ENCODE data around the gene LIN7B.
"Not testable (repeated sequence)": the region's sequence is repeated elsewhere in the genome, so short reads cannot be mapped to it uniquely, and the experiment has no call there.

LIN7B gene

GRCh38 chr19:49113762-49114629 is at the start of gene LIN7B:
Gene LIN7B, plus strand, starts transcription at chr19:49114370. Its CDS starts 35 bp downstream, at chr19:49114405.
- peak; percentile 37 for DNase-seq (ENCODE audit: low read depth)

- no peak for DNase-seq (ENCODE audit: low read depth)
These were observed 49.2 kb upstream of the LIN7B start, which contains the start of gene NTF4 for GRCh38 chr19:49064768-49065611. Gene NTF4, minus strand, starts transcription at chr19:49064818. Its CDS starts 2,821 bp downstream, at chr19:49061997.

- DNase-seq (ENCODE audit: low read depth) = no peak
These were observed 48.2 kb upstream of the LIN7B start for GRCh38 chr19:49065905-49066512.

GRCh38 chr19:49067554-49067953 is 46.6 kb upstream of the LIN7B start:
- DNase-seq (ENCODE audit: low read depth) = no peak

- no peak for DNase-seq (ENCODE audit: low read depth)
These were observed 45.1 kb upstream of the LIN7B start for GRCh38 chr19:49069026-49069425.

GRCh38 chr19:49070416-49070815 is 43.8 kb upstream of the LIN7B start:
- no peak for DNase-seq (ENCODE audit: low read depth)

GRCh38 chr19:49071860-49072547 is 42.2 kb upstream of the LIN7B start:
- DNase-seq (ENCODE audit: low read depth) = no peak

- DNase-seq (ENCODE audit: low read depth) = no peak
These were observed 40.4 kb upstream of the LIN7B start for GRCh38 chr19:49073514-49074378.

GRCh38 chr19:49074869-49075268 is 39.3 kb upstream of the LIN7B start:
- DNase-seq (ENCODE audit: low read depth) = not testable (repeated sequence)

GRCh38 chr19:49080392-49080791 is 33.8 kb upstream of the LIN7B start:
- no peak for DNase-seq (ENCODE audit: low read depth)

GRCh38 chr19:49081273-49081672 is 32.9 kb upstream of the LIN7B start:
- DNase-seq (ENCODE audit: low read depth) = no peak

- DNase-seq (ENCODE audit: low read depth) = no peak
These were observed 29.8 kb upstream of the LIN7B start for GRCh38 chr19:49084206-49085019.

GRCh38 chr19:49085020-49085867 is 28.9 kb upstream of the LIN7B start, which contains the start of gene SNRNP70:
Gene SNRNP70, plus strand, starts transcription at chr19:49085451. Its CDS starts 964 bp downstream, at chr19:49086415.
- DNase-seq (ENCODE audit: low read depth) = peak; percentile 98

- DNase-seq (ENCODE audit: low read depth) = no peak
These were observed 28.3 kb upstream of the LIN7B start for GRCh38 chr19:49085868-49086232.

GRCh38 chr19:49086296-49086695 is 27.9 kb upstream of the LIN7B start:
- DNase-seq (ENCODE audit: low read depth) = no peak

- no peak for DNase-seq (ENCODE audit: low read depth)
These were observed 22.7 kb upstream of the LIN7B start for GRCh38 chr19:49091391-49092038.

GRCh38 chr19:49092686-49093085 is 21.5 kb upstream of the LIN7B start:
- DNase-seq (ENCODE audit: low read depth) = no peak

Measured in stimulated activated CD8-positive, alpha-beta memory T cell treated with anti-CD3 and anti-CD28 coated beads, Interleukin-12 subunit alpha, Interleukin-12 subunit beta, amount 100 ng/mL, for 1 hour (primary cell).